Measurements from ENCODE around the gene BRIP1. TPM values are rescaled to one million over a fixed set of nuclear protein-coding genes. Genes with fewer than 3 reads are reported as not detected.

The BRIP1 gene
- total RNA-seq, 4 donors from 2014 or later = 0.80 to 2.4 (median 0.93) TPM

GRCh38 chr17:61715348-61715747, 148.0 kb downstream of the BRIP1 start:
- TF ChIP-seq CTCF (IDR thresholded peaks at IDR 0.05) (no peak), POLR2A (IDR thresholded peaks at IDR 0.05) (no peak)
- intact Hi-C loops (cut with DNase I; ENCODE audit: low total_unique reads) = no loop called here
- H3K4me3 ChIP-seq (ENCODE audit: low read depth, poor library complexity, severe bottlenecking) = no peak overlapping the region
- DNase-seq (ENCODE audit: low spot score in 2 of 2) = no peak
- 98% methylated on average over 1 of the region's 1 CpG for WGBS, 2 donors

GRCh38 chr17:61714300-61714699, 149.0 kb downstream of the BRIP1 start:
- WGBS, 2 donors = 94 to 96% methylated on average over 2 of the region's 2 CpGs
- H3K4me3 ChIP-seq (ENCODE audit: low read depth, poor library complexity, severe bottlenecking) = no peak overlapping the region
- no peak for TF ChIP-seq POLR2A (IDR thresholded peaks at IDR 0.05)
- no peak for TF ChIP-seq CTCF (IDR thresholded peaks at IDR 0.05)
- intact Hi-C loops (cut with DNase I; ENCODE audit: low total_unique reads) = no loop called here
- no peak for DNase-seq (ENCODE audit: low spot score in 2 of 2)

GRCh38 chr17:61713035-61713434, 150.3 kb downstream of the BRIP1 start:
- no peak for DNase-seq (ENCODE audit: low spot score in 2 of 2)
- no peak overlapping the region for H3K4me3 ChIP-seq (ENCODE audit: low read depth, poor library complexity, severe bottlenecking)
- 94 to 98% methylated on average over 1 of the region's 1 CpG for WGBS, 2 donors
- no peak for TF ChIP-seq POLR2A (IDR thresholded peaks at IDR 0.05)
- TF ChIP-seq CTCF (IDR thresholded peaks at IDR 0.05) = no peak
- intact Hi-C loops (cut with DNase I; ENCODE audit: low total_unique reads) = no loop called here

- WGBS, 2 donors = 96 to 97% methylated on average over 4 of the region's 4 CpGs
Observed at GRCh38 chr17:61710546-61710945, 152.8 kb downstream of the BRIP1 start.

GRCh38 chr17:61709567-61709966, 153.8 kb downstream of the BRIP1 start:
- intact Hi-C loops (cut with DNase I; ENCODE audit: low total_unique reads) = no loop called here
- WGBS, 2 donors = 98 to 100% methylated on average over 1 of the region's 1 CpG
- no peak for TF ChIP-seq CTCF (IDR thresholded peaks at IDR 0.05)
- TF ChIP-seq POLR2A (IDR thresholded peaks at IDR 0.05) = no peak

More at GRCh38 chr17:61710546-61710945, 152.8 kb downstream of the BRIP1 start:
- no peak for TF ChIP-seq CTCF (IDR thresholded peaks at IDR 0.05)
- no peak for TF ChIP-seq POLR2A (IDR thresholded peaks at IDR 0.05)
- DNase-seq (ENCODE audit: low spot score in 2 of 2) = no peak
- no peak overlapping the region for H3K4me3 ChIP-seq (ENCODE audit: low read depth, poor library complexity, severe bottlenecking)
- intact Hi-C loops (cut with DNase I; ENCODE audit: low total_unique reads) = no loop called here

GRCh38 chr17:61704935-61705449, 158.3 kb downstream of the BRIP1 start:
- no peak for DNase-seq (ENCODE audit: low spot score in 2 of 2)
- 95 to 98% methylated on average over 3 of the region's 3 CpGs for WGBS, 2 donors
- intact Hi-C loops (cut with DNase I; ENCODE audit: low total_unique reads) = no loop called here
- no peak for TF ChIP-seq POLR2A (IDR thresholded peaks at IDR 0.05)
- TF ChIP-seq CTCF (IDR thresholded peaks at IDR 0.05) = no peak
- no peak overlapping the region for H3K4me3 ChIP-seq (ENCODE audit: low read depth, poor library complexity, severe bottlenecking)

More at GRCh38 chr17:61709567-61709966, 153.8 kb downstream of the BRIP1 start:
- no peak for DNase-seq (ENCODE audit: low spot score in 2 of 2)
- no peak overlapping the region for H3K4me3 ChIP-seq (ENCODE audit: low read depth, poor library complexity, severe bottlenecking)

All from lower leg skin (tissue), 4 donors.